Testis (tissue), 2 donors: ENCODE measurements around the gene SUSD3.

ENCODE experiments used
- CTCF ChIP-seq, 3 experiments: fragments of 450-650 bp in 2 of 3; fragments of 200-600 bp in 1 of 3; sonication (generic) in 1 of 3; IDR thresholded peaks; one replicate each; pipeline ENCODE4 v1.5.1; 2016 to 2019; ENCODE audit warnings: antibody characterized with exemption in 3 of 3, mild to moderate bottlenecking in 2 of 3, moderate library complexity in 1 of 3
- POLR2A ChIP-seq: fragments of 450-650 bp; IDR thresholded peaks from one replicate; pipeline ENCODE4 v1.6.1; 2017; ENCODE audit warnings: antibody characterized with exemption, mild to moderate bottlenecking, moderate library complexity

- TF ChIP-seq POLR2A (no peak), CTCF (IDR thresholded peaks at IDR 0.05) (no peak)
These were observed 6.7 kb downstream of the SUSD3 start for GRCh38 chr9:93065135-93065720.
